ENCODE data around the gene HFE.

HFE gene

GRCh38 chr6:26128013-26128771 lies 41.0 kb downstream of the HFE start:
- no peak overlapping the region for H3K4me3 ChIP-seq (ENCODE audit: low read length)
- DNase-seq (ENCODE audit: low read depth) = no peak
- TF ChIP-seq, protein P1, sequence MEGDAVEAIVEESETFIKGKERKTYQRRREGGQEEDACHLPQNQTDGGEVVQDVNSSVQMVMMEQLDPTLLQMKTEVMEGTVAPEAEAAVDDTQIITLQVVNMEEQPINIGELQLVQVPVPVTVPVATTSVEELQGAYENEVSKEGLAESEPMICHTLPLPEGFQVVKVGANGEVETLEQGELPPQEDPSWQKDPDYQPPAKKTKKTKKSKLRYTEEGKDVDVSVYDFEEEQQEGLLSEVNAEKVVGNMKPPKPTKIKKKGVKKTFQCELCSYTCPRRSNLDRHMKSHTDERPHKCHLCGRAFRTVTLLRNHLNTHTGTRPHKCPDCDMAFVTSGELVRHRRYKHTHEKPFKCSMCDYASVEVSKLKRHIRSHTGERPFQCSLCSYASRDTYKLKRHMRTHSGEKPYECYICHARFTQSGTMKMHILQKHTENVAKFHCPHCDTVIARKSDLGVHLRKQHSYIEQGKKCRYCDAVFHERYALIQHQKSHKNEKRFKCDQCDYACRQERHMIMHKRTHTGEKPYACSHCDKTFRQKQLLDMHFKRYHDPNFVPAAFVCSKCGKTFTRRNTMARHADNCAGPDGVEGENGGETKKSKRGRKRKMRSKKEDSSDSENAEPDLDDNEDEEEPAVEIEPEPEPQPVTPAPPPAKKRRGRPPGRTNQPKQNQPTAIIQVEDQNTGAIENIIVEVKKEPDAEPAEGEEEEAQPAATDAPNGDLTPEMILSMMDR (IDR thresholded peaks at IDR 0.05; ENCODE audit: insufficient read depth, low read depth, low read length, missing control alignments) = no peak

DNA sequence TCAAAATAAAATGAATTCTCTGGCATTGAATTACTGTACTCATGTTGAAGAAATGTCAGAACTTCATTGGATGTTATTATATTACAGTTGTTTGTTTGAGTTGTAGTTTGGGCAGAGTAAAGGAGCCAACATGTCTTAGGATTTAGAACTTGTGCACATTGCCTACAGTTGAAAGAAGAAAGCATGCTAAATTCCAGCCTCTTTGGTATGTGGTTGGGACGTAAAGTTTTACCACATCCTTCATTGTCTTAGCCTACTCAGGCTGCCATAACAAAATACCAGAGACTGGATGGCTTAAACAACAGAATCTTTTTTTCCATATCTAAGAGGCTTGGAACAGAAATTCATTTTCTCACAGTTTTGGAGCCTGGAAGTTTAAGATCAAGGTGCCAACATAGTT lies 42.4 kb downstream of the HFE start:
- TF ChIP-seq, protein P1 (IDR thresholded peaks at IDR 0.05; ENCODE audit: insufficient read depth, low read depth, low read length, missing control alignments) = no peak
- no peak for DNase-seq (ENCODE audit: low read depth)
- no peak overlapping the region for H3K4me3 ChIP-seq (ENCODE audit: low read length)

GRCh38 chr6:26130581-26131249 lies 43.5 kb downstream of the HFE start:
- DNase-seq (ENCODE audit: low read depth) = peak; percentile 78
- no peak overlapping the region for H3K4me3 ChIP-seq (ENCODE audit: low read length)
- TF ChIP-seq, protein P1 (IDR thresholded peaks at IDR 0.05; ENCODE audit: insufficient read depth, low read depth, low read length, missing control alignments) = no peak

- H3K4me3 ChIP-seq (ENCODE audit: low read length) = no peak overlapping the region
- TF ChIP-seq, protein P1 (IDR thresholded peaks at IDR 0.05; ENCODE audit: insufficient read depth, low read depth, low read length, missing control alignments) = no peak
- DNase-seq (ENCODE audit: low read depth) = no peak
These were observed 44.4 kb downstream of the HFE start for GRCh38 chr6:26131618-26132017.

GRCh38 chr6:26133730-26134129 lies 46.5 kb downstream of the HFE start:
- DNase-seq (ENCODE audit: low read depth) = no peak
- no peak overlapping the region for H3K4me3 ChIP-seq (ENCODE audit: low read length)
- TF ChIP-seq, protein P1 (IDR thresholded peaks at IDR 0.05; ENCODE audit: insufficient read depth, low read depth, low read length, missing control alignments) = no peak

GRCh38 chr6:26136321-26136720 lies 49.1 kb downstream of the HFE start:
- no peak overlapping the region for H3K4me3 ChIP-seq (ENCODE audit: low read length)
- no peak for DNase-seq (ENCODE audit: low read depth)
- TF ChIP-seq, protein P1 (IDR thresholded peaks at IDR 0.05; ENCODE audit: insufficient read depth, low read depth, low read length, missing control alignments) = no peak

Data from epithelial cell of esophagus (primary cell).